IPS-11a (cell line): ENCODE data around the gene DOK6.
"Not testable (repeated sequence)": the region's sequence is repeated elsewhere in the genome, so short reads cannot be mapped to it uniquely, and the experiment has no call there.

Experiments used
- H3K4me3 ChIP-seq: one replicate; pipeline ENCODE4 v1.5.1; 2013; ENCODE audit warnings: low read depth, low read length, control low read depth

Gene DOK6

DNA sequence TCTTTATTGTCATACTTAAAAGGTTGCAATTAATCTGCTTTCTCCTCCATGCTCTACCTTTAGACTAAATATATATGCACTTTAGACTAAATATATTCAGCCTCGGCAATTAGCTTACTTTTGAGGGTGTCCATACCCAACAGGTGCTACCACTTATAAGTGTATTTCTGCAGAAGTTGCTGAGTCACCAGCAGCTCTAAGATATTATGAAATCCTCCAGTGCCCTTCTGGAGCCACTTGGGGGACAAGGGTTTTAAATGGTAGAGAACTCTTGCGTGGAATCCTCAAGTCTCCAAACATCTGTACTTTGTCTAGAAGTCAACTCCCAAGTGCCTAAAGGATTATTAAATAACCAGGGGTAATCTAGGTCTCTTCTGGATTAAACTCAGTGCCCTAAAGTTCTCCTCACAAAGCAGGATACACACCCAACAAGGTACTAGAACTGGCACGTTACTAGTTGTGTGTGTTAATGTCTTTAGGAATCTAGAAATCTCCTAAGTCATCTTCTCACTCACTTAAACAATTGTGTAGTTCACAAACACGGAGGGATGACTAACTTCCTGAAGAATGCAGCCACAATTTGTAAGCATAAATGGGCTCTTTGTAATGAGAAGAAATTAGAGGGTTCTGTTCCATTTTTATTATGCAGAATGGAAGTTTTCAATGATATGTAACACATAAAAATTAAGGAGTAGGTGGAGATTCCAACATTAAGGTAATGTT, 387.3 kb downstream of the DOK6 start:
- H3K4me3 ChIP-seq: no peak overlapping the region

DNA sequence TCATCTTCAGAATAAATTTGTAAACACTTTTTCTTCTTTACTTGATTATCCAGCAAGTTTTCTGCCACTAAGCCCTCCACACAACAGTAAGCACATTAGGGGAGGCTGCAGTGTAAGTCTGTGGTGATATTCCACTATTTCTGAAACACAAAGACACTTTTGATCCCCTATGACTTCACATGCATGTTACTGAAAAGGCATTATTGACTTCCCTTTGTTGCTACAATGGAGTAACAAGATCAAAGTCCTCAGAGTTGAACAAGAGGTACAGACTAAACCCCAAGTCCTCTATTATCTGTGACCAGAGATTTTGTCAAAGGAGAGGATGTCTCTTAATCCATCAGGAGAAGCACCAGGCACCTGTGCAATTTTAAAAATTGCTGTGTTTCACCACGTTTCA, 389.1 kb downstream of the DOK6 start:
- H3K4me3 ChIP-seq: no peak overlapping the region

- no peak overlapping the region for H3K4me3 ChIP-seq
These were observed 390.0 kb downstream of the DOK6 start for GRCh38 chr18:69790649-69791048.

DNA sequence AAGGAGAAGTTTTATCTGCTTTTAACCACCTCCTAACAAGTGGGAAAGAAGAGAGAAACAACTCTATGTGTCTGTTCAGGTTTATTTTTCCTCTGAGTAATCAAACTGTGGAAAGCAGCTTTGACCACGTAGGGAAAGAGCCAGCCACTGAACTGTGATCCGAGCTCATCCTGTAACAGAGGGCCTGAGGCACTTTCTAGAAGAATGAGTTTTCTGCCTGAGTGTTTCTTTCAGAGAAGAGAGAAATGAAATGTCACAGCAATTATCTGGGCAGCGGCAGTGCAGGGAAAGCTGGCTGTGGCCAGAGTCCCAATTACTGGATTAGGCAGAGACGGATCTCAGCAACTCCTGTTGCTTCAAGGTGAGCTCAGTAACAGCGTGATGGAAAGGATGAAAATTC, 395.1 kb downstream of the DOK6 start:
- no peak overlapping the region for H3K4me3 ChIP-seq

DNA sequence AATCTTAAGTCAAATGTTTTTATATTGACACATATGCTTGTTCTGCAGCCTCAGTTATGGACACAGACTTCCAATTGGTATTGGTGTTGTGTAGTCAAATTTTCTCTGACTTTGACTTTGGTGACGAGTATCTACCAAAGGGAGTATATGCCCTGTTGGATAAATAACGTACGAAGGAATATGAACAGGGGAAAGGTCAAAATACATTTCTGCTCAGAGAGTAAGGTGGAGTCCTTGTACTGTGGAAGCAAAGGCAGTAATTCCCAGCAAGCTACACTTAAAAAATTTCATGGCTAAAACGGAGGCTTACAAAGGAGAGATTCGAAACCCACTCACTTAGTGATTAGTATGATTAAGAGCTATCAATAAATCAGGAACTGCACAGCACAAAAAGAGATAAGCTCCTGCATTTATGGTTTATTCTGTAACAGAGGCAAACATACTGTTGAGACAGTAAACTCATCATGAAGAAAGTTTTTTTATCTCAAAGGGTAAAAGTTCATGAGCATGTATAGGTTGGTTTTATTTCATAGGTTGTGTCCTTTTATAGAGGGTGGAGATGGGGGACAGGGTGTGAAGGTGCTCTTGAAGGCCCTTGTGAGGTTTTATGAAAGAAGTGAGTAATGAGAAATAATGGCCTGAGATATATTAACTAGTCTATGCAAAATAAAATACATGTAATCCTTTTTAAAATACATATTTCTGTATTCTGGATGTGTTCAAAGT, 404.3 kb downstream of the DOK6 start:
- H3K4me3 ChIP-seq: no peak overlapping the region

DNA sequence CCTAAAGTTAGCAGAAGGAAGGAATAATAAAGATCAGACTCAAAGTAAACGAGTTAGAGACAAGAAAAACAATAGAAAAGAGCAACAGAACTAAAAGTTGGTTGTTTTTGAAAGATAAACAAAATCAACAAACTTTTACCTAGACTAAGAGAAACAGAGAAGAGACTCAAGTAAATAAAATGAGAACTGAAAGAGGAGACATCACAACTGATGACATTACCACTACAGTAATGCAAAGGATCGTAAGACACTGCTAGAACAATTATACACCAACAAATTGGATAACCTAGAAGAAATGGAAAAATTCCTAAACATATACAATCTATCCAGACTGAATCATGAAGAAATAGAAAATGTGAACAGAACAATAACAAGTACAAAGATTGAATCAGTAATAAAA, 407.7 kb downstream of the DOK6 start:
- no peak overlapping the region for H3K4me3 ChIP-seq

- H3K4me3 ChIP-seq: no peak overlapping the region
These were observed 412.9 kb downstream of the DOK6 start for GRCh38 chr18:69813559-69813958.

GRCh38 chr18:69814861-69815385, 414.2 kb downstream of the DOK6 start:
- H3K4me3 ChIP-seq: no peak overlapping the region

DNA sequence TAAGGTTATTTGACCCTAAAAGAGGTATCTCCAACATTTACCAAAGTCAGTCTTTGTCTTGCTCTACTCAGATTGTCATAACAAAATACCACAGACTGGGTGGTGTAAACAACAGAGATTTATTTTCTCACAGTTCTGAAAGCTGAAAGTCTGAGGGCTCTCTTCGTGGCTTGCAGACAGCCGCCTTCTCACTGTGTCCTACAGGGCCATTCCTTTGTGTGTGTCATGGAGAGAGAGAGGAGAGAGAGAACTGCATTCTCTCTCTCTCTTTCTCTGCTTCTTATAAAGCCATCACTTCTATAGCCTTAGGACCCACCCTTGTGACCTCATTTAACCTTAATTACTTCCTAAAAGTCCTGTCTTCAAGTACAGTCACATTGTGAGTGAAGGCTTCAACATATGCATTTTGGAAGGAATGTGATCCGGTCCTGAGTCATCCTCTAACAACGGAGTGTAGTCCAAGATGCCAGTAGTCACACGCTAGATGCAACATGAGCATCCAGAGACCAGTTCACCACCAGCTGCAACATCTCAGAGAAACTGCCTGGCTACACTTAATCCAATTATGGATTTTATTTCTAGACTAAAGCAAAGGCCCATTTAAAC, 416.8 kb downstream of the DOK6 start:
- H3K4me3 ChIP-seq: no peak overlapping the region

- H3K4me3 ChIP-seq: no peak overlapping the region
These were observed 418.8 kb downstream of the DOK6 start for GRCh38 chr18:69819460-69819859.

DNA sequence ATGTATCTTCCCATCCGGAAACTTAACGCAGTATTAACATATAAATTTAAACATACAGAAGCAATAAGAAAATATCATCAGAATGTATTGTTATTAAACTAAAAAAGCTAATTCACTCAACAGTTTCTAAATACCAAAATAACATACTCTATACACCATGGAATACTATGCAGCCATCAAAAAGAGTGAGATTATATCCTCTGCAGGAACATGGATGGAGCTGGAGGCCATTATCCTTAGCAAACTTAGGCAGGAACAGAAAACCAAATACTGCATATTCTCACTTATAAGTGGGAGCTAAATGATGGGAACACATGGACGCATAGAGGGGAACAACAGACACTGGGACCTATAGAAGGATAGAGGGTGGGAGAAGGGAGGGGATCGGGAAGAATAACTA, 419.9 kb downstream of the DOK6 start:
- no peak overlapping the region for H3K4me3 ChIP-seq

GRCh38 chr18:69830189-69830588, 429.5 kb downstream of the DOK6 start:
- no peak overlapping the region for H3K4me3 ChIP-seq

GRCh38 chr18:69834980-69835379, 434.3 kb downstream of the DOK6 start:
- H3K4me3 ChIP-seq: not testable (repeated sequence)

- H3K4me3 ChIP-seq: no peak overlapping the region
These were observed 437.3 kb downstream of the DOK6 start for GRCh38 chr18:69838003-69838402.

DNA sequence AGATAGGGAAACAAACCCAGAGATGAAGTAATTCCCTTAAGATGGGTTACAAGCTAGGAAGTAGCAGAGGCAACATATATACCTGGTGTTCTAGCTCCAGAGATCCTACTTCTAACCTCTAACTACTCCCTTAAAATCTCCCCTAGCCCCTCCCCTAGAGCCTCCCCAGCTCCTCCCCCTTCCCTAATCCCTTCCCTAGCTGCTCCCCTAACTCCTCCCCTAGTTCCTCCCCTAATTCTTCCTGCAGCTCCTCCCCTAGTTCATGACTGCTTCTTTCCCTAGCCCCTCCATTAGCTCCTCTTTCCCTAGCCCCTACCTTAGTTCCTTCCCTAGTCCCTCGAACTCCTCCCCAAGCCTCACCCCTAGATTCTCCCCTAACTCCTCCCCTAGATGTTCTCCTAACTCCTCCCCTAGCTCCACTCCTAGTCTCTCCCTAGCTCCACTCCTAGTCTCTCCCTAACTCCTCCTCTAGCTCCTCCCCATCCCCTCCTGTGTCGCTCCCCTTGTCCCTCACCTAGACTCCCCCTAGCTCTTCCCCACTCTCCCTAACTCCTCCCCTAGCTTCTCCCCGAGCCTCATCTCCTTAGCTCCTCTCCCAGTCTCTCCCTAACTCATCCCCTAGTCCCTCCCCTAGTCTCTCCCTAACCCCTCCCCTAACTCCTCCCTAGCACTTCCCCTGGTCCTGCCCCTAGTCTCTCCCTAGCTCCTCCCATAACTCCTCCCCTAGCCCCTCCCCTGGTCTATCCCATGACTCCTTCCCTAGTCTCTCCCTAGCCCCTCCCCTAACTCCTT, 438.1 kb downstream of the DOK6 start:
- no peak overlapping the region for H3K4me3 ChIP-seq

DNA sequence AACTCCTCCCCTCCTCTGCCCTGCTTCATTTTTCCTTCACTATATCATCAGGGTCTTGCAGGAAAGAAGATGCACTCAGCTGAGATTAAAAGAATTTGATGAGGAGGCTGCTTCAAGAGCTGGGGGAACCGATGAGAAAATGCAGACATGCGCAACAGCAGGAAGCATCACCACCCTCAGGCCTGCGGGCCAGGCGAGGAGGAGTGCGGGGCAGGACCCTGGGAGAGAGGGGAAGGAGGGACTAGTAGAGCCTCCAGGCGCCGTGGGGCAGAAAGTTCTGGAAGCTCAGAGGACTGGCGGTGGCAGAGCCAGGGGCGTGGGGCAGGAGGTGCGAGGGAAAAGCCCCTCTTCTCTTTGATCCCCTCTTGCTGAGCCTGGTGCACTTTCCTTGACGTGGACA, 438.8 kb downstream of the DOK6 start:
- H3K4me3 ChIP-seq: no peak overlapping the region

GRCh38 chr18:69840001-69840400, 439.3 kb downstream of the DOK6 start:
- no peak overlapping the region for H3K4me3 ChIP-seq

- H3K4me3 ChIP-seq: no peak overlapping the region
These were observed 439.8 kb downstream of the DOK6 start for GRCh38 chr18:69840445-69840844.

GRCh38 chr18:69841117-69841516, 440.4 kb downstream of the DOK6 start:
- no peak overlapping the region for H3K4me3 ChIP-seq

GRCh38 chr18:69843015-69843414, 442.3 kb downstream of the DOK6 start:
- no peak overlapping the region for H3K4me3 ChIP-seq

- H3K4me3 ChIP-seq: no peak overlapping the region
These were observed 444.0 kb downstream of the DOK6 start for GRCh38 chr18:69844656-69845055.
